Mesenchymal stem cell (in vitro differentiated cells and primary cell): ENCODE measurements around the gene GUCD1.

Experiments
- DNase-seq: peaks from one replicate; pipeline ENCODE4 v3.0.0-alpha.2; 2013
- H2AFZ ChIP-seq: one replicate; pipeline ENCODE4 v1.6.1; 2013; ENCODE audit warnings: low read depth, mild to moderate bottlenecking, control low read depth, inconsistent platforms, low read length, moderate library complexity
- H2AK5ac ChIP-seq: 2 replicates; pipeline ENCODE4 v1.6.1; 2013; ENCODE audit warnings: low read length, moderate library complexity, mild to moderate bottlenecking, inconsistent platforms; ENCODE audit not compliant: severe bottlenecking
- H2BK120ac ChIP-seq: one replicate; pipeline ENCODE4 v1.6.1; 2013; ENCODE audit warnings: low read depth, mild to moderate bottlenecking, inconsistent platforms, low read length, moderate library complexity
- H2BK12ac ChIP-seq, 2 experiments: one replicate each; pipeline ENCODE4 v1.6.1; 2013; ENCODE audit warnings: inconsistent platforms in 2 of 2, low read length in 2 of 2, mild to moderate bottlenecking in 2 of 2, moderate library complexity in 2 of 2, control low read depth in 1 of 2
- H2BK15ac ChIP-seq: one replicate; pipeline ENCODE4 v1.6.1; 2013; ENCODE audit warnings: mild to moderate bottlenecking, low read depth, inconsistent platforms; ENCODE audit not compliant: poor library complexity, severe bottlenecking
- H2BK5ac ChIP-seq: 2 replicates; pipeline ENCODE4 v1.6.1; 2013; ENCODE audit warnings: low read depth, mild to moderate bottlenecking, low read length, control low read depth, inconsistent platforms; ENCODE audit not compliant: poor library complexity, severe bottlenecking
- H3K14ac ChIP-seq, 2 experiments: one replicate each; pipeline ENCODE4 v1.6.1; 2013; ENCODE audit warnings: inconsistent platforms in 2 of 2, low read length in 2 of 2, control low read depth in 1 of 2, mild to moderate bottlenecking in 1 of 2, moderate library complexity in 1 of 2
- H3K18ac ChIP-seq, 2 experiments: one replicate each; pipeline ENCODE4 v1.6.1; 2013; ENCODE audit warnings: inconsistent platforms in 2 of 2, low read length in 2 of 2, control low read depth in 1 of 2, low read depth in 1 of 2, mild to moderate bottlenecking in 1 of 2
- H3K23ac ChIP-seq, 2 experiments: one replicate each; pipeline ENCODE4 v1.6.1; 2013; ENCODE audit warnings: inconsistent platforms in 2 of 2, low read length in 2 of 2, mild to moderate bottlenecking in 2 of 2, moderate library complexity in 2 of 2, control low read depth in 1 of 2
- H3K27ac ChIP-seq: 2 replicates; pipeline ENCODE4 v1.5.1; 2013; ENCODE audit warnings: mild to moderate bottlenecking, moderate library complexity, low read length, control low read depth, inconsistent platforms; ENCODE audit not compliant: poor library complexity, severe bottlenecking
- H3K27me3 ChIP-seq, 2 experiments: 2 replicates each; pipeline versions ENCODE4 v1.6.1 to v1.7.0; 2013; ENCODE audit warnings: low read length in 2 of 2, mild to moderate bottlenecking in 2 of 2, moderate library complexity in 2 of 2, control low read depth in 1 of 2, inconsistent platforms in 1 of 2; ENCODE audit not compliant: control insufficient read depth in 1 of 2, insufficient read depth in 1 of 2
- H3K36me3 ChIP-seq, 2 experiments: 2 replicates each; pipeline versions ENCODE4 v1.6.1 to v1.7.0; 2013; ENCODE audit warnings: low read length in 2 of 2, control low read depth in 1 of 2, inconsistent platforms in 1 of 2, low read depth in 1 of 2, mild to moderate bottlenecking in 1 of 2; ENCODE audit not compliant: insufficient read depth in 2 of 2, control insufficient read depth in 1 of 2
- H3K4ac ChIP-seq, 2 experiments: one replicate each; pipeline ENCODE4 v1.6.1; 2013; ENCODE audit warnings: inconsistent platforms in 2 of 2, low read length in 2 of 2, mild to moderate bottlenecking in 2 of 2, moderate library complexity in 2 of 2, control low read depth in 1 of 2, low read depth in 1 of 2
- H3K4me1 ChIP-seq: 2 replicates; pipeline ENCODE4 v1.6.1; 2013; ENCODE audit warnings: low read depth, low read length, control low read depth; ENCODE audit not compliant: control insufficient read depth, insufficient read depth
- H3K4me2 ChIP-seq: 2 replicates; pipeline ENCODE4 v1.6.1; 2013; ENCODE audit warnings: low read length, mild to moderate bottlenecking, inconsistent platforms; ENCODE audit not compliant: poor library complexity, severe bottlenecking
- H3K4me3 ChIP-seq, 2 experiments: 2 replicates each; pipeline versions ENCODE4 v1.5.1 to v1.7.0; 2013; ENCODE audit warnings: low read length in 2 of 2, mild to moderate bottlenecking in 2 of 2, control low read depth in 1 of 2, low read depth in 1 of 2; ENCODE audit not compliant: insufficient read depth in 1 of 2
- H3K79me1 ChIP-seq: replicated peaks from 2 replicates; pipeline ENCODE4 v1.6.1; 2013; ENCODE audit warnings: mild to moderate bottlenecking, control low read depth, low read length, inconsistent platforms; ENCODE audit not compliant: poor library complexity, severe bottlenecking
- H3K9ac ChIP-seq: 2 replicates; pipeline ENCODE4 v1.7.0; 2013; ENCODE audit warnings: mild to moderate bottlenecking, low read length, moderate library complexity
- H3K9me3 ChIP-seq: 2 replicates; pipeline ENCODE4 v1.7.0; 2013; ENCODE audit warnings: mild to moderate bottlenecking, low read length; ENCODE audit not compliant: control insufficient read depth
- H4K8ac ChIP-seq: one replicate; pipeline ENCODE4 v1.6.1; 2013; ENCODE audit warnings: inconsistent platforms, mild to moderate bottlenecking, low read length, moderate library complexity
- H4K91ac ChIP-seq: one replicate; pipeline ENCODE4 v1.6.1; 2013; ENCODE audit warnings: mild to moderate bottlenecking, low read length, inconsistent platforms
- WGBS: methylation state at CpG from one replicate; pipeline ENCODE4 v1.1.7; 2013; ENCODE audit warnings: mixed read lengths; 5-methylcytosine and 5-hydroxymethylcytosine counted together

GUCD1 gene

GRCh38 chr22:24510637-24511625, 44.0 kb downstream of the GUCD1 start:
- Histone ChIP-seq H3K36me3 (no peaks in the 10 kb centered on the region), H3K4ac (peak overlapping the region in 1 of 2 experiments; percentile 69), H3K4me1 (peaks cover 15% of the 10 kb centered on the region), H3K4me3 (peak overlapping the region in 1 of 2 experiments; percentile 8), H3K4me2 (no peak overlapping the region), H3K27me3 (peaks cover 0 to 6% of the 10 kb centered on the region in 2 experiments), H2BK120ac (no peak overlapping the region), H4K8ac (no peak overlapping the region), H3K79me1 (no peaks in the 10 kb centered on the region), H3K23ac (no peak overlapping the region), H2AFZ (no peak overlapping the region), H3K14ac (peak overlapping the region in 1 of 2 experiments; percentile 39), H4K91ac (no peak overlapping the region), H2BK12ac (peak overlapping the region in 1 of 2 experiments; percentile 90), H2AK5ac (no peak overlapping the region), H2BK15ac (no peak overlapping the region), H3K18ac (peak overlapping the region; percentile 52 to 69), H3K9ac (no peak overlapping the region), H3K27ac (no peak overlapping the region), H3K9me3 (no peaks in the 10 kb centered on the region), H2BK5ac (no peak overlapping the region)
- peak; percentile 92 for DNase-seq
- 43% methylated on average over 8 of the region's 10 CpGs for WGBS

- Histone ChIP-seq H3K9me3 (no peaks in the 10 kb centered on the region), H2AK5ac (no peak overlapping the region), H4K91ac (no peak overlapping the region), H2BK120ac (no peak overlapping the region), H4K8ac (peak overlapping the region; percentile 16), H3K4me2 (no peak overlapping the region), H3K36me3 (no peaks in the 10 kb centered on the region), H3K4ac (no peak overlapping the region), H3K14ac (peak overlapping the region in 1 of 2 experiments; percentile 94), H2BK15ac (no peak overlapping the region), H3K4me1 (peaks cover 9% of the 10 kb centered on the region), H3K27me3 (no peaks in the 10 kb centered on the region), H2BK5ac (no peak overlapping the region), H3K4me3 (no peak overlapping the region), H3K18ac (peak overlapping the region; percentile 63 to 72), H2AFZ (no peak overlapping the region), H3K23ac (no peak overlapping the region), H3K79me1 (no peaks in the 10 kb centered on the region), H2BK12ac (peak overlapping the region; percentile 11 to 72), H3K9ac (no peak overlapping the region), H3K27ac (no peak overlapping the region)
- DNase-seq: no peak
- WGBS: 49% methylated on average over 5 of the region's 7 CpGs
These were observed 47.2 kb downstream of the GUCD1 start for GRCh38 chr22:24507716-24508115.

- Histone ChIP-seq H3K36me3 (no peaks in the 10 kb centered on the region), H3K27me3 (no peaks in the 10 kb centered on the region), H3K23ac (no peak overlapping the region), H3K27ac (no peak overlapping the region), H3K79me1 (no peaks in the 10 kb centered on the region), H3K4me2 (no peak overlapping the region), H2AK5ac (no peak overlapping the region), H3K4ac (peak overlapping the region in 1 of 2 experiments; percentile 29), H2AFZ (no peak overlapping the region), H3K4me3 (no peak overlapping the region), H4K91ac (no peak overlapping the region), H2BK12ac (peak overlapping the region in 1 of 2 experiments; percentile 92), H4K8ac (no peak overlapping the region), H2BK15ac (no peak overlapping the region), H3K14ac (no peak overlapping the region), H3K18ac (peak overlapping the region in 1 of 2 experiments; percentile 93), H3K9ac (no peak overlapping the region), H2BK120ac (no peak overlapping the region), H2BK5ac (no peak overlapping the region), H3K4me1 (peaks cover 9% of the 10 kb centered on the region), H3K9me3 (no peaks in the 10 kb centered on the region)
- 1% methylated on average over 4 of the region's 6 CpGs for WGBS
- DNase-seq: peak; percentile 90
These were observed 48.0 kb downstream of the GUCD1 start for GRCh38 chr22:24506802-24507438.
